Parathyroid adenoma (tissue), 2 donors: ENCODE data around the gene PEBP1.
A peak's percentile ranks its signal among the peaks of the same experiment; 100 is the strongest.

Experiments used
- H2AFZ ChIP-seq: fragments of 300-600 bp; sonication (generic); one replicate; pipeline ENCODE4 v1.7.0; 2017; ENCODE audit warnings: antibody characterized with exemption, mild to moderate bottlenecking
- H3K27ac ChIP-seq: fragments of 300-600 bp; sonication (generic); one replicate; pipeline ENCODE4 v1.7.0; 2017
- H3K27me3 ChIP-seq: fragments of 300-600 bp; sonication (generic); one replicate; pipeline ENCODE4 v1.7.0; 2017; ENCODE audit warnings: low read length; ENCODE audit not compliant: control insufficient read depth, insufficient read depth
- H3K36me3 ChIP-seq: fragments of 300-600 bp; sonication (generic); one replicate; pipeline ENCODE4 v1.7.0; 2017; ENCODE audit warnings: low read length; ENCODE audit not compliant: control insufficient read depth, insufficient read depth
- H3K4me1 ChIP-seq: fragments of 300-600 bp; sonication (generic); one replicate; pipeline ENCODE4 v1.7.0; 2017; ENCODE audit warnings: control low read depth
- H3K4me2 ChIP-seq: fragments of 300-600 bp; sonication (generic); one replicate; pipeline ENCODE4 v1.7.0; 2017; ENCODE audit warnings: low read length
- H3K4me3 ChIP-seq: fragments of 300-600 bp; sonication (generic); one replicate; pipeline ENCODE4 v1.7.0; 2017; ENCODE audit warnings: low read depth, low read length
- H3K79me2 ChIP-seq: fragments of 300-600 bp; sonication (generic); one replicate; pipeline ENCODE4 v1.7.0; 2017; ENCODE audit warnings: control low read depth
- H3K9ac ChIP-seq: fragments of 300-600 bp; sonication (generic); one replicate; pipeline ENCODE4 v1.7.0; 2017; ENCODE audit warnings: mild to moderate bottlenecking
- H3K9me3 ChIP-seq: fragments of 300-600 bp; sonication (generic); one replicate; pipeline ENCODE4 v1.7.0; 2017; ENCODE audit warnings: low read length; ENCODE audit not compliant: control insufficient read depth
- CTCF ChIP-seq: fragments of 300-600 bp; sonication (generic); IDR thresholded peaks from one replicate; pipeline ENCODE4 v1.7.0; 2017; ENCODE audit warnings: antibody characterized with exemption, mild to moderate bottlenecking
- donor health status: primary hyperparathyroidism.

The PEBP1 gene

GRCh38 chr12:118103601-118104382, 32.1 kb upstream of the PEBP1 start, which contains the start of gene VSIG10:
TSS of gene VSIG10 (minus strand) at chr12:118104011. CDS start at chr12:118103671, 340 bp downstream.
- TF ChIP-seq CTCF, result no peak

GRCh38 chr12:118107011-118107410, 28.9 kb upstream of the PEBP1 start:
- Histone ChIP-seq H3K4me3 (no peak overlapping the region), H3K4me2 (no peak overlapping the region), H3K4me1 (peaks cover 3% of the 10 kb centered on the region), H3K27ac (no peak overlapping the region), H3K27me3 (no peaks in the 10 kb centered on the region), H2AFZ (no peak overlapping the region), H3K9me3 (no peaks in the 10 kb centered on the region), H3K79me2 (no peaks in the 10 kb centered on the region), H3K36me3 (no peaks in the 10 kb centered on the region), H3K9ac (no peak overlapping the region)
- TF ChIP-seq CTCF, result no peak

More at GRCh38 chr12:118103601-118104382, 32.1 kb upstream of the PEBP1 start, which contains the start of gene VSIG10:
- no peaks in the 10 kb centered on the region for H3K9me3 ChIP-seq
- peaks cover 7% of the 10 kb centered on the region for H3K4me1 ChIP-seq
- peak within 1 kb of the TSS; percentile 98 for H2AFZ ChIP-seq
- H3K4me2 ChIP-seq, result peak within 1 kb of the TSS; percentile 82
- peak within 1 kb of the TSS; percentile 69 for H3K4me3 ChIP-seq
- no peaks in the 10 kb centered on the region for H3K36me3 ChIP-seq
- H3K79me2 ChIP-seq, result no peaks in the 10 kb centered on the region
- peak within 1 kb of the TSS; percentile 93 for H3K27ac ChIP-seq
- peak within 1 kb of the TSS; percentile 75 for H3K9ac ChIP-seq
- H3K27me3 ChIP-seq, result no peaks in the 10 kb centered on the region

DNA sequence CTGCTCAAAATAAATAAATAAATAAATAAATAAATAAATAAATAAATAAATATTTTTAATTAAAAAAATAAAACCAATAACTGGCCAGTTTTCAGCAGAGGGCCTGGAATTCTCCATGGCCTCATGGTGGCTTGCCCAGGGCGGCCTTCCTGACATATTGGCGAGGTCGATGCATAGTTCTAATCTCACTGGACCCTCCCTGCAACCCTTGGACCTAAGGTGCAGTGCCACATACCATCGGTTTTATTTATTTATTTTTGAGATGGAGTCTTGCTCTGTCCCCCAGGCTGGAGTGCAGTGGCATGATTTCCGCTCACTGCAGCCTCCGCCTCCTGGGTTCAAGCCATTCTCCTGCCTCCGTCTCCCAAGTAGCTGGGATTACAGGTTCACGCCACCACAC, 28.2 kb upstream of the PEBP1 start:
- Histone ChIP-seq H3K79me2 (no peaks in the 10 kb centered on the region), H3K36me3 (no peaks in the 10 kb centered on the region), H3K9ac (no peak overlapping the region), H3K4me1 (no peaks in the 10 kb centered on the region), H3K4me2 (no peak overlapping the region), H3K27ac (no peak overlapping the region), H2AFZ (no peak overlapping the region), H3K4me3 (no peak overlapping the region), H3K9me3 (no peaks in the 10 kb centered on the region), H3K27me3 (no peaks in the 10 kb centered on the region)
- no peak for TF ChIP-seq CTCF

GRCh38 chr12:118109088-118109487, 26.8 kb upstream of the PEBP1 start:
- Histone ChIP-seq H3K4me2 (no peak overlapping the region), H3K27me3 (no peaks in the 10 kb centered on the region), H3K27ac (no peak overlapping the region), H3K79me2 (no peaks in the 10 kb centered on the region), H3K4me1 (no peaks in the 10 kb centered on the region), H3K9me3 (no peaks in the 10 kb centered on the region), H3K36me3 (no peaks in the 10 kb centered on the region), H2AFZ (no peak overlapping the region), H3K9ac (no peak overlapping the region), H3K4me3 (no peak overlapping the region)
- TF ChIP-seq CTCF, result no peak

GRCh38 chr12:118119449-118119879, 16.5 kb upstream of the PEBP1 start:
- Histone ChIP-seq H3K27ac (no peak overlapping the region), H3K27me3 (no peaks in the 10 kb centered on the region), H3K9me3 (no peaks in the 10 kb centered on the region), H2AFZ (no peak overlapping the region), H3K36me3 (no peaks in the 10 kb centered on the region), H3K79me2 (no peaks in the 10 kb centered on the region), H3K4me1 (peaks cover 4% of the 10 kb centered on the region), H3K4me3 (no peak overlapping the region), H3K9ac (no peak overlapping the region), H3K4me2 (no peak overlapping the region)
- TF ChIP-seq CTCF, result no peak
